ENCODE measurements around the gene APBA2. TPM values are rescaled to one million over a fixed set of nuclear protein-coding genes. Genes with fewer than 3 reads are reported as not detected.

APBA2 gene
- total RNA-seq, 1 experiment from 2014 or later, result 0.31 TPM

DNA sequence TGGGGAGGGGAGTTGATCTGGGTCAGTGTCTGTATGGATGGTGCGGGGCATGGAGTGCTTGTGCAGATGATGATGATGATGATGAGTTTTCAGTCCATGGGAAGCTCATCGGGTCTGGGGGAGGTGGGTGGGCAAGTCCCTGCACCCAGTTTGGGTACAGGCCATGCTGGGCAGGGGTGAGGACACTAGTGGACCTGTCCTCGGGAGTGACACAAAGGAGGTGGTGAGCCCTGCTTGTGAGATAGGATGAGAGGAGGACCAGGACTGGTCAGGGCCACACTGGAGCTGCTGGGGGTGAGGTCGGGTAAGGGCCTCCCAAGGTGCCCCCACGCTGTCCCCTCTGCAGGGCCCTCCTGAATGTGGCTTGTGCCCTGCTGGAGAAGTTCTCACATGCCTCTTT is 177.9 kb downstream of the APBA2 start:
- ChIA-PET CTCF (interaction anchor here (0.6 kb wide), 1 partner anchor 100 kb away, joined by 4 read pairs; no protein-coding TSS in a partner anchor), POLR2A (no interaction called here)
- Histone ChIP-seq H3K36me3 (ENCODE audit: control insufficient read depth, insufficient read depth, low read length) (no peaks in the 10 kb centered on the region), H3K27me3 (ENCODE audit: control insufficient read depth, insufficient read depth, low read length) (0 out of 2 replicates have a peak, but pooled peaks cover 2% of the 10 kb centered on the region), H3K4me3 (ENCODE audit: low read depth in 2 of 2, low read length in 2 of 2) (no peak overlapping the region), H3K27ac (ENCODE audit: low read length) (no peak overlapping the region), H3K4me1 (ENCODE audit: control insufficient read depth, insufficient read depth, low read length) (no peaks in the 10 kb centered on the region), H3K9me3 (ENCODE audit: control insufficient read depth, insufficient read depth, low read depth, low read length) (no peaks in the 10 kb centered on the region)
- no peak for DNase-seq (ENCODE audit: low read depth, low spot score)
- no peak for TF ChIP-seq SIN3A (IDR thresholded peaks at IDR 0.05; ENCODE audit: borderline replicate concordance, insufficient read depth, low read depth, low read length)
- TF ChIP-seq TCF7L2 (IDR thresholded peaks at IDR 0.05; ENCODE audit: low read depth, low read length), result no peak
- TF ChIP-seq, protein P1, sequence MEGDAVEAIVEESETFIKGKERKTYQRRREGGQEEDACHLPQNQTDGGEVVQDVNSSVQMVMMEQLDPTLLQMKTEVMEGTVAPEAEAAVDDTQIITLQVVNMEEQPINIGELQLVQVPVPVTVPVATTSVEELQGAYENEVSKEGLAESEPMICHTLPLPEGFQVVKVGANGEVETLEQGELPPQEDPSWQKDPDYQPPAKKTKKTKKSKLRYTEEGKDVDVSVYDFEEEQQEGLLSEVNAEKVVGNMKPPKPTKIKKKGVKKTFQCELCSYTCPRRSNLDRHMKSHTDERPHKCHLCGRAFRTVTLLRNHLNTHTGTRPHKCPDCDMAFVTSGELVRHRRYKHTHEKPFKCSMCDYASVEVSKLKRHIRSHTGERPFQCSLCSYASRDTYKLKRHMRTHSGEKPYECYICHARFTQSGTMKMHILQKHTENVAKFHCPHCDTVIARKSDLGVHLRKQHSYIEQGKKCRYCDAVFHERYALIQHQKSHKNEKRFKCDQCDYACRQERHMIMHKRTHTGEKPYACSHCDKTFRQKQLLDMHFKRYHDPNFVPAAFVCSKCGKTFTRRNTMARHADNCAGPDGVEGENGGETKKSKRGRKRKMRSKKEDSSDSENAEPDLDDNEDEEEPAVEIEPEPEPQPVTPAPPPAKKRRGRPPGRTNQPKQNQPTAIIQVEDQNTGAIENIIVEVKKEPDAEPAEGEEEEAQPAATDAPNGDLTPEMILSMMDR (IDR thresholded peaks at IDR 0.05), result no peak
- TF ChIP-seq, protein P2, sequence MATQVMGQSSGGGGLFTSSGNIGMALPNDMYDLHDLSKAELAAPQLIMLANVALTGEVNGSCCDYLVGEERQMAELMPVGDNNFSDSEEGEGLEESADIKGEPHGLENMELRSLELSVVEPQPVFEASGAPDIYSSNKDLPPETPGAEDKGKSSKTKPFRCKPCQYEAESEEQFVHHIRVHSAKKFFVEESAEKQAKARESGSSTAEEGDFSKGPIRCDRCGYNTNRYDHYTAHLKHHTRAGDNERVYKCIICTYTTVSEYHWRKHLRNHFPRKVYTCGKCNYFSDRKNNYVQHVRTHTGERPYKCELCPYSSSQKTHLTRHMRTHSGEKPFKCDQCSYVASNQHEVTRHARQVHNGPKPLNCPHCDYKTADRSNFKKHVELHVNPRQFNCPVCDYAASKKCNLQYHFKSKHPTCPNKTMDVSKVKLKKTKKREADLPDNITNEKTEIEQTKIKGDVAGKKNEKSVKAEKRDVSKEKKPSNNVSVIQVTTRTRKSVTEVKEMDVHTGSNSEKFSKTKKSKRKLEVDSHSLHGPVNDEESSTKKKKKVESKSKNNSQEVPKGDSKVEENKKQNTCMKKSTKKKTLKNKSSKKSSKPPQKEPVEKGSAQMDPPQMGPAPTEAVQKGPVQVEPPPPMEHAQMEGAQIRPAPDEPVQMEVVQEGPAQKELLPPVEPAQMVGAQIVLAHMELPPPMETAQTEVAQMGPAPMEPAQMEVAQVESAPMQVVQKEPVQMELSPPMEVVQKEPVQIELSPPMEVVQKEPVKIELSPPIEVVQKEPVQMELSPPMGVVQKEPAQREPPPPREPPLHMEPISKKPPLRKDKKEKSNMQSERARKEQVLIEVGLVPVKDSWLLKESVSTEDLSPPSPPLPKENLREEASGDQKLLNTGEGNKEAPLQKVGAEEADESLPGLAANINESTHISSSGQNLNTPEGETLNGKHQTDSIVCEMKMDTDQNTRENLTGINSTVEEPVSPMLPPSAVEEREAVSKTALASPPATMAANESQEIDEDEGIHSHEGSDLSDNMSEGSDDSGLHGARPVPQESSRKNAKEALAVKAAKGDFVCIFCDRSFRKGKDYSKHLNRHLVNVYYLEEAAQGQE (IDR thresholded peaks at IDR 0.05; ENCODE audit: insufficient read depth in 1 of 2, low read depth in 2 of 2, low read length in 1 of 2), result no peak
- no peak for TF ChIP-seq POLR2AphosphoS5 (IDR thresholded peaks at IDR 0.05; ENCODE audit: low read depth, low read length)
- no peak for ATAC-seq
- in situ Hi-C loops (cut with HindIII; ENCODE audit: low pct_unique_long_range_greater_than_20kb, low sequenced_read_pairs) (no loop called here), intact Hi-C loops (cut with micrococcal nuclease; ENCODE audit: unreplicated experiment) (no loop called here)
- no TSS peak for BruUV-seq (replicated peaks)

DNA sequence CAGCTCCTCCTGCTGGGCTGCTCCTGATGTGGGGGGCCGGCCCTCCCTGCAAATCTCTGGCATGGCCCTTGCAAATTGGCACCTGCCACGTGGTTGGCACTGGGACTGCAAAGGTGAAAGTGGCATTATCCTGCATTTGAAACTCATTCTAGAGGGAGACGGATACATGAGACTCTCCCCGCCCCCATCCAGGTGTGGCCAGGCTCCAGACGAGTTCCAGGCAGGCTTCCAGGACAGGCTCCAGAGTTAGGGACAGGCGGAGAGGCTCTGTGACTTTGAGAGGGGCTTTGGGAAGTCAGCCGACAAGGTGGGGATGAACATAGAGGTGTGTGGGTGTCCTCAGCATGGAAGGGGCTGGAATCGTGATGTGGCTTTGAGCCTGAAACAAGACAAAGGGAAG is 178.5 kb downstream of the APBA2 start:
- intact Hi-C loops (cut with micrococcal nuclease; ENCODE audit: unreplicated experiment) (no loop called here), in situ Hi-C loops (cut with HindIII; ENCODE audit: low pct_unique_long_range_greater_than_20kb, low sequenced_read_pairs) (no loop called here)
- H3K27ac ChIP-seq (ENCODE audit: low read length), result no peak overlapping the region
- TF ChIP-seq POLR2AphosphoS5 (IDR thresholded peaks at IDR 0.05; ENCODE audit: low read depth, low read length), result no peak
- TF ChIP-seq, protein P1 (IDR thresholded peaks at IDR 0.05), result no peak
- no peak for TF ChIP-seq SIN3A (IDR thresholded peaks at IDR 0.05; ENCODE audit: borderline replicate concordance, insufficient read depth, low read depth, low read length)
- TF ChIP-seq TCF7L2 (IDR thresholded peaks at IDR 0.05; ENCODE audit: low read depth, low read length), result no peak
- TF ChIP-seq, protein P2 (IDR thresholded peaks at IDR 0.05; ENCODE audit: insufficient read depth in 1 of 2, low read depth in 2 of 2, low read length in 1 of 2), result no peak
- 0 out of 2 replicates have a peak, but pooled peaks cover 2% of the 10 kb centered on the region for H3K27me3 ChIP-seq (ENCODE audit: control insufficient read depth, insufficient read depth, low read length)
- BruUV-seq (replicated peaks), result no TSS peak
- no peaks in the 10 kb centered on the region for H3K9me3 ChIP-seq (ENCODE audit: control insufficient read depth, insufficient read depth, low read depth, low read length)
- no peaks in the 10 kb centered on the region for H3K36me3 ChIP-seq (ENCODE audit: control insufficient read depth, insufficient read depth, low read length)
- no peak for DNase-seq (ENCODE audit: low read depth, low spot score)
- no peak overlapping the region for H3K4me3 ChIP-seq (ENCODE audit: low read depth in 2 of 2, low read length in 2 of 2)
- ChIA-PET POLR2A (no interaction called here), CTCF (no interaction called here)
- no peaks in the 10 kb centered on the region for H3K4me1 ChIP-seq (ENCODE audit: control insufficient read depth, insufficient read depth, low read length)
- ATAC-seq, result no peak
